BE2C (cell line): ENCODE data around the gene PDGFA.

Experiments
- DNase-seq: peaks from one replicate; pipeline ENCODE4 v3.0.0-alpha.2; 2020
- H3K27me3 ChIP-seq: fragments of 250-450 bp; sonication (Bioruptor Pico); 2 replicates; pipeline ENCODE4 v1.5.1; 2020; ENCODE audit warnings: mild to moderate bottlenecking
- H3K36me3 ChIP-seq: fragments of 250-450 bp; sonication (Bioruptor Pico); 2 replicates; pipeline ENCODE4 v1.5.1; 2020; ENCODE audit warnings: mild to moderate bottlenecking
- H3K4me1 ChIP-seq: fragments of 250-450 bp; sonication (Bioruptor Pico); 2 replicates; pipeline ENCODE4 v1.5.1; 2020
- H3K4me3 ChIP-seq: 2 replicates; pipeline ENCODE4 v1.5.1; 2011; ENCODE audit warnings: low read depth, low read length
- H3K9me3 ChIP-seq: fragments of 250-450 bp; sonication (Bioruptor Pico); 2 replicates; pipeline ENCODE4 v1.5.1; 2020
- CTCF ChIP-seq: IDR thresholded peaks from 2 replicates; pipeline ENCODE4 v1.5.1; 2012; ENCODE audit warnings: mild to moderate bottlenecking, low read depth, low read length

Gene PDGFA

GRCh38 chr7:512146-512510 lies 7.5 kb downstream of the PDGFA start:
- Histone ChIP-seq H3K27me3 (peaks cover 53% of the 10 kb centered on the region), H3K4me3 (no peak overlapping the region), H3K9me3 (no peaks in the 10 kb centered on the region), H3K4me1 (no peaks in the 10 kb centered on the region), H3K36me3 (no peaks in the 10 kb centered on the region)
- DNase-seq: no peak
- no peak for TF ChIP-seq CTCF

- Histone ChIP-seq H3K9me3 (no peaks in the 10 kb centered on the region), H3K36me3 (no peaks in the 10 kb centered on the region), H3K27me3 (peaks cover 48% of the 10 kb centered on the region), H3K4me1 (no peaks in the 10 kb centered on the region), H3K4me3 (no peak overlapping the region)
- no peak for DNase-seq
- no peak for TF ChIP-seq CTCF
Measured at GRCh38 chr7:511476-512145, 8.0 kb downstream of the PDGFA start.

GRCh38 chr7:510782-511281 lies 8.8 kb downstream of the PDGFA start:
- no peak for TF ChIP-seq CTCF
- Histone ChIP-seq H3K27me3 (peaks cover 44% of the 10 kb centered on the region), H3K9me3 (no peaks in the 10 kb centered on the region), H3K36me3 (no peaks in the 10 kb centered on the region), H3K4me1 (no peaks in the 10 kb centered on the region), H3K4me3 (no peak overlapping the region)
- DNase-seq: no peak

DNA sequence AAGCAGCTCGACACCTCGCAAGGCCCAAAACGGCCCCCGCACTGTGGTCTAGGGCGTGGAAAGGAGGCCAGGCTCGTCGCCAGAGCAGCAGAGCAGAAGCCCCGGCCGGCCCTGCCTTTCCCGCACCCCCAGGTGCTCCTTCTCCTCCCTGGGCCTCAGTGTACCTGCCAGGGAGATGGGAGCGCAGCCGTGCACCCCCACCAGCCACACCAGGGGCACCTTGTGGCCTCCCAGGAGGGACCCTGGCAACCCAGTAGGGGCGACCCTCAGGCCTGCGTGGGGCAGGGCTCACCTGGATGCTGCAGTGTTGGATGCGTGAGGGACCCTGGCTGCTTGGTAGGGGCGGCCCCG lies 9.5 kb downstream of the PDGFA start:
- H3K36me3 ChIP-seq: no peaks in the 10 kb centered on the region
- no peak overlapping the region for H3K4me3 ChIP-seq
- no peaks in the 10 kb centered on the region for H3K9me3 ChIP-seq
- H3K4me1 ChIP-seq: no peaks in the 10 kb centered on the region
- TF ChIP-seq CTCF: no peak
- no peak for DNase-seq
- peaks cover 38% of the 10 kb centered on the region for H3K27me3 ChIP-seq

- Histone ChIP-seq H3K36me3 (no peaks in the 10 kb centered on the region), H3K9me3 (no peaks in the 10 kb centered on the region), H3K4me1 (no peaks in the 10 kb centered on the region), H3K27me3 (peaks cover 32% of the 10 kb centered on the region), H3K4me3 (no peak overlapping the region)
- no peak for DNase-seq
- TF ChIP-seq CTCF: no peak
Measured at GRCh38 chr7:509426-510130, 10.1 kb downstream of the PDGFA start.
